Fibroblast of lung (primary cell): ENCODE measurements around the gene GNB1L. TPM values are rescaled to one million over a fixed set of nuclear protein-coding genes. Genes with fewer than 3 reads are reported as not detected.

Source experiments
- DNase-seq, 2 donors: peaks; one replicate each; pipeline versions ENCODE4 v3.0.0 to v3.0.0-alpha.2; 2010; ENCODE audit warnings: low read depth in 2 of 2
- H2AFZ ChIP-seq: 2 replicates; pipeline ENCODE4 v1.5.1; 2012; ENCODE audit warnings: low read length, control low read depth, inconsistent platforms
- H3K27ac ChIP-seq: 2 replicates; pipeline ENCODE4 v1.5.1; 2011; ENCODE audit warnings: low read length, control low read depth; ENCODE audit not compliant: insufficient read depth
- H3K27me3 ChIP-seq: 2 replicates; pipeline ENCODE4 v1.5.1; 2011; ENCODE audit warnings: mild to moderate bottlenecking, low read length; ENCODE audit not compliant: control insufficient read depth, insufficient read depth
- H3K36me3 ChIP-seq: 2 replicates; pipeline ENCODE4 v1.5.1; 2011; ENCODE audit warnings: low read length; ENCODE audit not compliant: control insufficient read depth, insufficient read depth
- H3K4me1 ChIP-seq: 2 replicates; pipeline ENCODE4 v1.5.1; 2011; ENCODE audit warnings: low read length; ENCODE audit not compliant: control insufficient read depth, insufficient read depth; ENCODE audit errors: extremely low read depth
- H3K4me2 ChIP-seq: 2 replicates; pipeline ENCODE4 v1.5.1; 2011; ENCODE audit warnings: low read length, control low read depth; ENCODE audit not compliant: insufficient read depth; ENCODE audit errors: extremely low read depth
- H3K4me3 ChIP-seq, 4 experiments: fragments of 200-600 bp in 1 of 4; sonication (generic) in 1 of 4; replicated peaks in 1 of 4; 2 replicates each; pipeline ENCODE4 v1.5.1; 2011 to 2016; ENCODE audit warnings: low read length in 4 of 4, low read depth in 3 of 4, mild to moderate bottlenecking in 3 of 4, control low read depth in 2 of 4, inconsistent platforms in 1 of 4, mixed read lengths in 1 of 4; ENCODE audit not compliant: insufficient read depth in 1 of 4; ENCODE audit errors: control extremely low read depth in 1 of 4
- H3K79me2 ChIP-seq: 2 replicates; pipeline ENCODE4 v1.5.1; 2012; ENCODE audit warnings: mild to moderate bottlenecking, low read length, inconsistent platforms; ENCODE audit not compliant: control insufficient read depth, insufficient read depth
- H3K9ac ChIP-seq: 2 replicates; pipeline ENCODE4 v1.5.1; 2011; ENCODE audit warnings: mild to moderate bottlenecking, low read length, control low read depth; ENCODE audit not compliant: insufficient read depth
- H3K9me3 ChIP-seq: 2 replicates; pipeline ENCODE4 v1.5.1; 2012; ENCODE audit warnings: low read depth, low read length; ENCODE audit not compliant: control insufficient read depth, insufficient read depth
- H4K20me1 ChIP-seq: 2 replicates; pipeline ENCODE4 v1.5.1; 2011; ENCODE audit warnings: low read length; ENCODE audit not compliant: control insufficient read depth, insufficient read depth; ENCODE audit errors: extremely low read depth
- EZH2 ChIP-seq: IDR thresholded peaks from 2 replicates; pipeline ENCODE4 v1.5.1; 2012; ENCODE audit warnings: low read length, control low read depth, mild to moderate bottlenecking; ENCODE audit errors: missing control alignments
- polyA plus RNA-seq, 2 donors: library from polyadenylated mRNA; depleted of rRNA in 1 of 2; stranded (reverse) in 1 of 2; unstranded in 1 of 2; fragments of >200 nt; gene quantifications; 2 replicates each; pipeline ENCODE4 v1.2.1, GENCODE V29; 2011 to 2012; ENCODE audit warnings: missing spikeins in 1 of 2
- total RNA-seq: library from RNA; depleted of rRNA; stranded (reverse); fragments of >200 nt; gene quantifications from 2 replicates; pipeline ENCODE4 v1.2.1, GENCODE V29; 2014
- TF ChIP-seq, protein P1 (sequence below), 2 donors: IDR thresholded peaks in 1 of 2; conservative IDR thresholded peaks in 1 of 2; 1 replicate in 1 of 2; 2 replicates in 1 of 2; pipeline ENCODE4 v1.5.1; 2011 to 2012; ENCODE audit warnings: low read length in 2 of 2, control low read depth in 1 of 2, inconsistent platforms in 1 of 2, low read depth in 1 of 2, mild to moderate bottlenecking in 1 of 2

Gene GNB1L
- total and polyA plus RNA-seq, 2 donors (not counting 1 experiment from before 2014, with no cell fraction given) = 1.4 to 7.8 TPM

DNA sequence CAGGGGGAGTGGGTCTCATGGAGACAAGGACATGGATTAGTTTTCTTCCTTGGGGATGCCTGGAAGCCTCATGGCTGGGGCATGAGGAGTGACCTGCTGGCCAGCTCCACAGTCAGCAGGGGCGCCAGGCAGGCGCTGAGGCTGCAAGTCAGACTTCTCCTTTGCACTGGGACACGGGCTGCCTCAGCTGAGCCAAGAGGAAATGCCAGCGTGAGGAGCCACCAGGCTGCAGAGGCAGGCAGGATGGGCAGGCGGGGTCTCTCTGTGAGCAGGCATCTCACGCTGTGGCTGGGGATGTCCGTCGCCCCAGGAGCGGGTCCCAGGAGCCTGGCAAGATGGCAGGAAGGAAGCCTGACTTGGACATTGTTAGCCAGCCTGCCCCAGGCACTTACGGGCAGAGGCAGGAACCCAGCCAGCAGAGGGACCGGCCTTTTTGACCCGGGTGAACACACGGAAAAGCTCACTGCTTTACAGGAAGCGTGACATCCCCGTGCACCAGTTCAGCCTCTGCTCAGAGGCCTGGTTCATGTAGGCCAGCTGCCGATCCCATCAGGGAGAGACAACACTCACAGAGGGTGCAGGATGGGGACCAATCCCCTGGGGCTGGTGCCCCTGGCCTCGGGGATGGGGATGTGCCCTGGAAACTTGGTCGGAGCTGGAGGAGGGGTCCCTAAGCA is 10.2 kb downstream of the GNB1L start:
- Histone ChIP-seq H2AFZ (no peak overlapping the region), H3K4me2 (no peak overlapping the region), H3K27me3 (no peaks in the 10 kb centered on the region), H3K4me1 (peaks cover 5% of the 10 kb centered on the region), H3K4me3 (no peak overlapping the region), H3K36me3 (no peaks in the 10 kb centered on the region), H3K79me2 (no peaks in the 10 kb centered on the region), H4K20me1 (no peaks in the 10 kb centered on the region), H3K27ac (no peak overlapping the region), H3K9ac (no peak overlapping the region), H3K9me3 (no peaks in the 10 kb centered on the region)
- peak in 1 of 2 donors; percentile 56 for DNase-seq
- TF ChIP-seq EZH2 = no peak
- TF ChIP-seq, protein P1, sequence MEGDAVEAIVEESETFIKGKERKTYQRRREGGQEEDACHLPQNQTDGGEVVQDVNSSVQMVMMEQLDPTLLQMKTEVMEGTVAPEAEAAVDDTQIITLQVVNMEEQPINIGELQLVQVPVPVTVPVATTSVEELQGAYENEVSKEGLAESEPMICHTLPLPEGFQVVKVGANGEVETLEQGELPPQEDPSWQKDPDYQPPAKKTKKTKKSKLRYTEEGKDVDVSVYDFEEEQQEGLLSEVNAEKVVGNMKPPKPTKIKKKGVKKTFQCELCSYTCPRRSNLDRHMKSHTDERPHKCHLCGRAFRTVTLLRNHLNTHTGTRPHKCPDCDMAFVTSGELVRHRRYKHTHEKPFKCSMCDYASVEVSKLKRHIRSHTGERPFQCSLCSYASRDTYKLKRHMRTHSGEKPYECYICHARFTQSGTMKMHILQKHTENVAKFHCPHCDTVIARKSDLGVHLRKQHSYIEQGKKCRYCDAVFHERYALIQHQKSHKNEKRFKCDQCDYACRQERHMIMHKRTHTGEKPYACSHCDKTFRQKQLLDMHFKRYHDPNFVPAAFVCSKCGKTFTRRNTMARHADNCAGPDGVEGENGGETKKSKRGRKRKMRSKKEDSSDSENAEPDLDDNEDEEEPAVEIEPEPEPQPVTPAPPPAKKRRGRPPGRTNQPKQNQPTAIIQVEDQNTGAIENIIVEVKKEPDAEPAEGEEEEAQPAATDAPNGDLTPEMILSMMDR (conservative IDR thresholded peaks at IDR 0.05 in 1 of 2, IDR thresholded peaks at IDR 0.05 in 1 of 2; ENCODE audit: low read depth in 1 of 2, low read length in 2 of 2) = no peak

DNA sequence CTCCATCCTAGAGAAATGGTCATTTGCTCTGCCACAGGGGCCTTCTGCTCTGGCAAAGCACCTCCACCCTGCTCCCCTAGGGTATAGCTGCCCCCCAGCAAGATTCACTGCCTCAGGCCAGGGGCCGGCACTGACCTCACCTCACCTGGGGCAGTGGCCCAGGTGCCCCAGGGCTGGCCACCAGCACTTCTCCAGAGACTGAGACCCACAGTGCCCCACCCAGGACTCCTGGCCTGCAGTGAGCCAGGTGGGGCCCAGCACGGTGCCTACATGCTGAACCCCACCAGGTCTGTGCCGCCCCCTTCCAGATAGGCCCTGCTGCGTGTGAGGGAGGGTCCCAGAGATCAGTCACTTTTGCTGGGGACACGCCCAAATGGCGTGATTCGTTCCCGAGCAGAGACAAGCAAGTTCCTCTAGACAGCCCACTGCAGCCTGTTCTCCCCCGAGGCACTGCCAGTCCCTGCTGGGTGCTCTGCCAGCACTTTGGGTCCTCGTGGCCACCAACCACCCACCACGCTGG is 10.8 kb downstream of the GNB1L start:
- Histone ChIP-seq H4K20me1 (no peaks in the 10 kb centered on the region), H2AFZ (no peak overlapping the region), H3K79me2 (no peaks in the 10 kb centered on the region), H3K9me3 (no peaks in the 10 kb centered on the region), H3K27me3 (no peaks in the 10 kb centered on the region), H3K36me3 (no peaks in the 10 kb centered on the region), H3K4me1 (peaks cover 5% of the 10 kb centered on the region), H3K4me2 (no peak overlapping the region), H3K27ac (no peak overlapping the region), H3K4me3 (no peak overlapping the region), H3K9ac (no peak overlapping the region)
- no peak for DNase-seq
- TF ChIP-seq, protein P1 (conservative IDR thresholded peaks at IDR 0.05 in 1 of 2, IDR thresholded peaks at IDR 0.05 in 1 of 2; ENCODE audit: low read depth in 1 of 2, low read length in 2 of 2) = no peak
- no peak for TF ChIP-seq EZH2

DNA sequence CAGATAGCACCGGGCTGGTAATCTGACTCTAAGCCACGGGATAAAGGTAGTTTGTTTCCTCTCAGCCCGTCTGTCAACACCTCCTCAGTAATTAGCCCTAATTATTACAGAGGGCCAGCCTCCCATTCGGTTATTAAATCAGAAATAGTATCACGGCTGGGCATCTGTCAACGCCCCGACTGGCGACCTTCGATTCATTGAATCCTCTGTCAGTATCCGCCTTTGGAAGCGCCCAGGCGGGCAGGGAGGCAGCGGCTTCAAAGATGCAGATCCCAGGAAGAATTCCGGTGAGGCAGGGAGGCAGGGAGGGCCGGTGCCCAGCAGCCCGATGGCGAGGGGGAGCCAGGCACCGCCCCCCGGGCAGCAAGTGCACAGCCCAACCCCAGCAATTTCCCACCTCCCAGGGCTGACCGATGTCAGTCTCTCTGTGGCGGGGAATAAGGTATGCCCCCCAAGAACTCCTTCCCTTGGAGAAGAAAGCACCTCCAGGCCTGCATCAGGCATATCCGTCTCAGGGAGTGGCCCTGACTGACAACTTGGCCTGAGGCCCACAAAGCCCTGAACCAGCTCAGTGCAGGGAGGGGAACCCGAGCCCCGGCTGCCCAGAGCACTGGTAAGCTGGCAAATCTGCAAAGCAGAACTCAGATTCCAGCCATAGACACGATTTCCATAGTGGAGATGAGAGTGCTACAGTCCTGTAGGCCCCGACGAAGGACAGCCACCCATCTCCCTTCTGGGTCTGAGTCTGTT is 11.4 kb downstream of the GNB1L start:
- no peak overlapping the region for H3K27ac ChIP-seq
- H3K9me3 ChIP-seq = no peaks in the 10 kb centered on the region
- H3K27me3 ChIP-seq = no peaks in the 10 kb centered on the region
- H2AFZ ChIP-seq = no peak overlapping the region
- no peaks in the 10 kb centered on the region for H3K79me2 ChIP-seq
- no peak overlapping the region for H3K4me2 ChIP-seq
- no peak overlapping the region for H3K4me3 ChIP-seq
- no peak overlapping the region for H3K9ac ChIP-seq
- no peaks in the 10 kb centered on the region for H4K20me1 ChIP-seq
- peaks cover 5% of the 10 kb centered on the region for H3K4me1 ChIP-seq
- TF ChIP-seq EZH2 = no peak
- TF ChIP-seq, protein P1 (conservative IDR thresholded peaks at IDR 0.05 in 1 of 2, IDR thresholded peaks at IDR 0.05 in 1 of 2; ENCODE audit: low read depth in 1 of 2, low read length in 2 of 2) = no peak
- H3K36me3 ChIP-seq = no peaks in the 10 kb centered on the region
- DNase-seq = no peak
